GM19324 (cell line): ENCODE measurements around the gene SFRP4.
A peak's percentile ranks its signal among the peaks of the same experiment; 100 is the strongest.
"Not testable (repeated sequence)": the region's sequence is repeated elsewhere in the genome, so short reads cannot be mapped to it uniquely, and the experiment has no call there.

Experiments
- ATAC-seq: cut with Tn5 transposase; IDR thresholded peaks from one replicate; pipeline ENCODE4 v1.9.1; 2021; ENCODE audit warnings: mild to moderate bottlenecking, moderate library complexity; ENCODE audit not compliant: unreplicated experiment, low FRiP score

SFRP4 gene

GRCh38 chr7:37916673-37917660 lies at the start of gene SFRP4:
SFRP4 (minus strand) TSS chr7:37916817; CDS start chr7:37916537, 280 bp downstream.
- no peak for ATAC-seq

GRCh38 chr7:37964196-37964595 lies 47.6 kb upstream of the SFRP4 start:
- ATAC-seq: no peak

GRCh38 chr7:37961251-37961650 lies 44.6 kb upstream of the SFRP4 start:
- no peak for ATAC-seq

- ATAC-seq: no peak
These were observed 43.9 kb upstream of the SFRP4 start for GRCh38 chr7:37960483-37960882.

- ATAC-seq: no peak
These were observed 40.8 kb upstream of the SFRP4 start for GRCh38 chr7:37957221-37957970.

- no peak for ATAC-seq
These were observed 40.2 kb upstream of the SFRP4 start for GRCh38 chr7:37956791-37957190.

GRCh38 chr7:37954217-37954616 lies 37.6 kb upstream of the SFRP4 start:
- ATAC-seq: not testable (repeated sequence)

GRCh38 chr7:37952240-37952639 lies 35.6 kb upstream of the SFRP4 start:
- ATAC-seq: no peak

- ATAC-seq: no peak
These were observed 31.3 kb upstream of the SFRP4 start for GRCh38 chr7:37947941-37948210.

- ATAC-seq: no peak
These were observed 30.7 kb upstream of the SFRP4 start for GRCh38 chr7:37947138-37947940.

GRCh38 chr7:37945336-37945735 lies 28.7 kb upstream of the SFRP4 start:
- no peak for ATAC-seq

- no peak for ATAC-seq
These were observed 28.1 kb upstream of the SFRP4 start for GRCh38 chr7:37944737-37945054.

- no peak for ATAC-seq
These were observed 27.5 kb upstream of the SFRP4 start for GRCh38 chr7:37943905-37944736.

- peak; percentile 54 for ATAC-seq
These were observed 26.5 kb upstream of the SFRP4 start for GRCh38 chr7:37942934-37943610.

GRCh38 chr7:37933018-37933566 lies 16.5 kb upstream of the SFRP4 start:
- no peak for ATAC-seq

GRCh38 chr7:37932543-37932942 lies 15.9 kb upstream of the SFRP4 start:
- no peak for ATAC-seq

GRCh38 chr7:37930226-37930948 lies 13.8 kb upstream of the SFRP4 start:
- no peak for ATAC-seq

GRCh38 chr7:37928878-37929277 lies 12.3 kb upstream of the SFRP4 start:
- ATAC-seq: no peak
